ENCODE results near the gene F3. TPM values are rescaled to one million over a fixed set of nuclear protein-coding genes. Genes with fewer than 3 reads are reported as not detected.
A peak's percentile ranks its signal among the peaks of the same experiment; 100 is the strongest.

Gene F3
- total RNA-seq, 1 experiment from 2014 or later = 13.8 TPM

DNA sequence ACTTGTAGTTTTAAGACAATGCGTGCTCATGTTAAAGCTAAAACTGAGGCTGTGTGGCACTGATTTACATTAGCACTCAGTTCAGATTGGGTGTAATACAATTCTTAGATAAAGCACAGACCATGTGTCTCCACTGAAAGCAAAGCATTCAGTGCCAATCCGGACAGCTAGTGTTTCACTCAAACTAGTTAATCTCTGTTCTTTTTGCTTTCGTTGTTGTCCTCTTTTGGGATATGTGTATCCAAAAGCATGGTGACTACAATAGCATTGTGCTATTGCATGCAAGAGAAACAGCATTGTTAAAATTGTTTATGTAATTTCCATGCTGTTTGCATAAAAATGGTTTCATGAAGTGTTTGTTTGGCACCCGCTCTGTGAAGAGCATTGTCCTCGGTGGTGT, 54.6 kb downstream of the F3 start:
- Histone ChIP-seq H3K4me1 (no peaks in the 10 kb centered on the region), H3K4me3 (no peak overlapping the region), H3K9me3 (replicated peaks) (no peaks in the 10 kb centered on the region), H3K36me3 (peaks cover 37% of the 10 kb centered on the region), H3K27ac (no peak overlapping the region), H3K27me3 (no peaks in the 10 kb centered on the region)
- DNase-seq = no peak

DNA sequence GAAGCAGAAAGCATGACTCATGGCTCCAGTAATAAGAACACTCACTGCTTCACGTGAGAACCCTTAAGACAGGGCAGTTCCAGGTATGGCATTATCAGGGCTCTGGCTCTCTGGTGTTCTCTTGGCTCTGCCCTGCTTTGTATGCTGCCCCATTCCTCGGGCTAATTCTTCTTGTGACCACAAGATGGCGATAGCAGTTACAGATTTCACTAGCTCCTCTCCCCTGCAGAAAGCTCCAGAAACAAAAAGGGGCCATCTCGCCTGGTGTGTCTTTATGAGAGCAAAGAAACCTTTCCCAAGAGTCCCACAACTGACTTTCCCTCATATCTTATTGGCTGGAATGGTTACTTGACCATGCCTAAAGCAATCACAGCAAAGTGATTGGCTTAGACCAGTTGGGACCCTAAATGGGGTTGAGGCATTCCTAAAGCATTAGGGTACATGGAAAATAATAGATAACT, 60.1 kb downstream of the F3 start:
- no peaks in the 10 kb centered on the region for H3K27me3 ChIP-seq
- DNase-seq = peak; percentile 52 to 86
- H3K4me1 ChIP-seq = no peaks in the 10 kb centered on the region
- H3K9me3 ChIP-seq (replicated peaks) = no peaks in the 10 kb centered on the region
- peaks cover 16% of the 10 kb centered on the region for H3K36me3 ChIP-seq
- H3K4me3 ChIP-seq = no peak overlapping the region
- no peak overlapping the region for H3K27ac ChIP-seq

DNA sequence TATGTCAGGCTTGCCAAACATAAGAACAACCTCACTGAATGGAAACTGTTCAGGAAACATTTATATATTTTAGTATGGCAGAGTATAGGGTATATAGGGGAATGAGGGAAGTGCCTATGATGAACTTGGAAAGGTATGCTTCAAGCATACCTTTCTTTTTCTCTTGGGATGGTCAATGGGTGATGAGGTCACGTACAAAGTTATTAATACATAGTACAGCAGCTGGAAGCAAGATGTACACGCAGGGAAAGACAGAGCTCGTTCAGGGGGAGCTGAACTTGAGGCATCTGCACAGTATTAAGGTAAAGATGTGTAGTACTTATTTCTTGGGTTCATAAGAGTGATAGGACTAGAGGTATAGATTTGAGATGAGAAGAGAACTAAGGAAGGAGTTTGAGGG, 61.9 kb downstream of the F3 start:
- no peaks in the 10 kb centered on the region for H3K4me1 ChIP-seq
- H3K9me3 ChIP-seq (replicated peaks) = no peaks in the 10 kb centered on the region
- no peak overlapping the region for H3K27ac ChIP-seq
- no peaks in the 10 kb centered on the region for H3K27me3 ChIP-seq
- H3K36me3 ChIP-seq = peaks cover 21% of the 10 kb centered on the region
- no peak for DNase-seq
- H3K4me3 ChIP-seq = no peak overlapping the region

Other genes starting within 250 kb of the F3 start
- gene ABCD3, start 123.4 kb downstream of the F3 start, total RNA-seq (2014; rRNA removed; shearing (Covaris generic)) = 52.0 and 53.4 TPM in 2 replicates

Measured in SJCRH30 (cell line).